ENCODE measurements around the gene NTRK2.

Gene NTRK2

GRCh38 chr9:84669288-84670137 is at the start of gene NTRK2:
Gene NTRK2, plus strand, starts transcription at chr9:84669729. Its CDS starts 1,020 bp downstream, at chr9:84670749.
- DNase-seq = no peak

- DNase-seq = no peak
These were observed 49.2 kb upstream of the NTRK2 start for GRCh38 chr9:84620338-84620737.

GRCh38 chr9:84621811-84622210 is 47.7 kb upstream of the NTRK2 start:
- DNase-seq = no peak

- DNase-seq = no peak
These were observed 46.5 kb upstream of the NTRK2 start for GRCh38 chr9:84622981-84623380.

GRCh38 chr9:84636436-84636835 is 33.1 kb upstream of the NTRK2 start:
- no peak for DNase-seq

GRCh38 chr9:84642553-84643141 is 26.9 kb upstream of the NTRK2 start:
- no peak for DNase-seq

- DNase-seq = no peak
These were observed 21.8 kb upstream of the NTRK2 start for GRCh38 chr9:84647699-84648098.

GRCh38 chr9:84652496-84653120 is 16.9 kb upstream of the NTRK2 start:
- no peak for DNase-seq

- no peak for DNase-seq
These were observed 14.1 kb upstream of the NTRK2 start for GRCh38 chr9:84655447-84655846.

GRCh38 chr9:84659313-84659712 is 10.2 kb upstream of the NTRK2 start:
- DNase-seq = no peak

- no peak for DNase-seq
These were observed 9.8 kb upstream of the NTRK2 start for GRCh38 chr9:84659773-84660172.

GRCh38 chr9:84667571-84668195 is 1.8 kb upstream of the NTRK2 start:
- no peak for DNase-seq

GRCh38 chr9:84668196-84669012 is 1.1 kb upstream of the NTRK2 start:
- peak in 1 of 2 donors; percentile 24 for DNase-seq

GRCh38 chr9:84669013-84669287 is 579 bp upstream of the NTRK2 start:
- DNase-seq = no peak

- no peak for DNase-seq
These were observed 861 bp downstream of the NTRK2 start for GRCh38 chr9:84670138-84671041.

- no peak for DNase-seq
These were observed 2.3 kb downstream of the NTRK2 start for GRCh38 chr9:84671586-84672521.

- no peak for DNase-seq
These were observed 4.3 kb downstream of the NTRK2 start for GRCh38 chr9:84673806-84674205.

- no peak for DNase-seq
These were observed 7.6 kb downstream of the NTRK2 start for GRCh38 chr9:84677080-84677479.

- no peak for DNase-seq
These were observed 10.0 kb downstream of the NTRK2 start for GRCh38 chr9:84679571-84679970.

- DNase-seq = no peak
These were observed 12.2 kb downstream of the NTRK2 start for GRCh38 chr9:84681516-84682285.
